ENCODE measurements around the gene ABCC6.
"Not testable (repeated sequence)": the region's sequence is repeated elsewhere in the genome, so short reads cannot be mapped to it uniquely, and the experiment has no call there.

Gene ABCC6

GRCh38 chr16:16127469-16128116 is 95.7 kb downstream of the ABCC6 start:
- DNase-seq (ENCODE audit: low read depth, low spot score), result peak; percentile 67
- no peak overlapping the region for H3K4me3 ChIP-seq (ENCODE audit: low read length)

- no peak overlapping the region for H3K4me3 ChIP-seq (ENCODE audit: low read length)
- no peak for DNase-seq (ENCODE audit: low read depth, low spot score)
Measured at GRCh38 chr16:16126896-16127295, 96.4 kb downstream of the ABCC6 start.

- no peak overlapping the region for H3K4me3 ChIP-seq (ENCODE audit: low read length)
- no peak for DNase-seq (ENCODE audit: low read depth, low spot score)
Measured at GRCh38 chr16:16124974-16125373, 98.3 kb downstream of the ABCC6 start.

GRCh38 chr16:16124438-16124837 is 98.9 kb downstream of the ABCC6 start:
- no peak for DNase-seq (ENCODE audit: low read depth, low spot score)
- no peak overlapping the region for H3K4me3 ChIP-seq (ENCODE audit: low read length)

GRCh38 chr16:16122264-16122663 is 101.0 kb downstream of the ABCC6 start:
- no peak overlapping the region for H3K4me3 ChIP-seq (ENCODE audit: low read length)
- no peak for DNase-seq (ENCODE audit: low read depth, low spot score)

- DNase-seq (ENCODE audit: low read depth, low spot score), result no peak
- no peak overlapping the region for H3K4me3 ChIP-seq (ENCODE audit: low read length)
Measured at GRCh38 chr16:16121185-16121727, 102.0 kb downstream of the ABCC6 start.

GRCh38 chr16:16120382-16121184 is 102.7 kb downstream of the ABCC6 start:
- peak; percentile 57 for DNase-seq (ENCODE audit: low read depth, low spot score)
- no peak overlapping the region for H3K4me3 ChIP-seq (ENCODE audit: low read length)

GRCh38 chr16:16120044-16120381 is 103.3 kb downstream of the ABCC6 start:
- H3K4me3 ChIP-seq (ENCODE audit: low read length), result no peak overlapping the region
- peak; percentile 45 for DNase-seq (ENCODE audit: low read depth, low spot score)

GRCh38 chr16:16118337-16118736 is 105.0 kb downstream of the ABCC6 start:
- no peak overlapping the region for H3K4me3 ChIP-seq (ENCODE audit: low read length)
- no peak for DNase-seq (ENCODE audit: low read depth, low spot score)

GRCh38 chr16:16116841-16117240 is 106.5 kb downstream of the ABCC6 start:
- no peak overlapping the region for H3K4me3 ChIP-seq (ENCODE audit: low read length)
- no peak for DNase-seq (ENCODE audit: low read depth, low spot score)

- no peak overlapping the region for H3K4me3 ChIP-seq (ENCODE audit: low read length)
- DNase-seq (ENCODE audit: low read depth, low spot score), result no peak
Measured at GRCh38 chr16:16113076-16113475, 110.2 kb downstream of the ABCC6 start.

GRCh38 chr16:16112450-16113053 is 110.7 kb downstream of the ABCC6 start:
- no peak overlapping the region for H3K4me3 ChIP-seq (ENCODE audit: low read length)
- DNase-seq (ENCODE audit: low read depth, low spot score), result no peak

- no peak for DNase-seq (ENCODE audit: low read depth, low spot score)
- H3K4me3 ChIP-seq (ENCODE audit: low read length), result no peak overlapping the region
Measured at GRCh38 chr16:16111639-16112038, 111.7 kb downstream of the ABCC6 start.

GRCh38 chr16:16110111-16110490 is 113.2 kb downstream of the ABCC6 start:
- H3K4me3 ChIP-seq (ENCODE audit: low read length), result no peak overlapping the region
- no peak for DNase-seq (ENCODE audit: low read depth, low spot score)

- no peak overlapping the region for H3K4me3 ChIP-seq (ENCODE audit: low read length)
- DNase-seq (ENCODE audit: low read depth, low spot score), result no peak
Measured at GRCh38 chr16:16109453-16110110, 113.7 kb downstream of the ABCC6 start.

- no peak for DNase-seq (ENCODE audit: low read depth, low spot score)
- no peak overlapping the region for H3K4me3 ChIP-seq (ENCODE audit: low read length)
Measured at GRCh38 chr16:16108759-16109158, 114.5 kb downstream of the ABCC6 start.

- no peak for DNase-seq (ENCODE audit: low read depth, low spot score)
- no peak overlapping the region for H3K4me3 ChIP-seq (ENCODE audit: low read length)
Measured at GRCh38 chr16:16107839-16108238, 115.5 kb downstream of the ABCC6 start.

- no peak for DNase-seq (ENCODE audit: low read depth, low spot score)
- H3K4me3 ChIP-seq (ENCODE audit: low read length), result no peak overlapping the region
Measured at GRCh38 chr16:16106466-16106865, 116.8 kb downstream of the ABCC6 start.

GRCh38 chr16:16105646-16106045 is 117.6 kb downstream of the ABCC6 start:
- no peak overlapping the region for H3K4me3 ChIP-seq (ENCODE audit: low read length)
- DNase-seq (ENCODE audit: low read depth, low spot score), result no peak

- DNase-seq (ENCODE audit: low read depth, low spot score); H3K4me3 ChIP-seq (ENCODE audit: low read length): not testable (repeated sequence)
Measured at GRCh38 chr16:16104804-16105141, 118.5 kb downstream of the ABCC6 start.
